Suppressor macrophage (primary cell): ENCODE results near the gene STX18.
"Not testable (repeated sequence)": the region's sequence is repeated elsewhere in the genome, so short reads cannot be mapped to it uniquely, and the experiment has no call there.

Experiments
- DNase-seq, 4 experiments: peaks; one replicate each; pipeline ENCODE4 v3.0.0-alpha.2; 2020 to 2022

STX18 gene

DNA sequence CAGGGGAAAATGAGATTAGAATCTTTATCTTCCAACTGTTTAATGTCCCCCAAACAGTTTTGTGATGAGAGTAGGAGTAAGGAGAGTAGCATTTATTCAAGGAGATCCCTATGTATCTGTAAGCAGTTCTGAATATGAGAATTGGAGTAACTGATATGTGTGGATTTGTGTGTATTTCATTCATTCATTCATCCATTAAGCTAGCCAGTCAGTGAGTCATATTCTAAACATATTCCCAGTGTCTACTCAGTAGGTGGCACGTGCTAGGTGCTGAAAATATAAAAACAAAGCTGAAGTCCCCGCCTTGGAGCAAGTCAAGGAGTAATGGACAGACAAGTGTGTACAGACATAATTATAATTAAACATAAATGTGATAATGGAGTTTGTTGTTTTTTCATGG, 12.4 kb upstream of the STX18 start:
- no peak for DNase-seq

DNA sequence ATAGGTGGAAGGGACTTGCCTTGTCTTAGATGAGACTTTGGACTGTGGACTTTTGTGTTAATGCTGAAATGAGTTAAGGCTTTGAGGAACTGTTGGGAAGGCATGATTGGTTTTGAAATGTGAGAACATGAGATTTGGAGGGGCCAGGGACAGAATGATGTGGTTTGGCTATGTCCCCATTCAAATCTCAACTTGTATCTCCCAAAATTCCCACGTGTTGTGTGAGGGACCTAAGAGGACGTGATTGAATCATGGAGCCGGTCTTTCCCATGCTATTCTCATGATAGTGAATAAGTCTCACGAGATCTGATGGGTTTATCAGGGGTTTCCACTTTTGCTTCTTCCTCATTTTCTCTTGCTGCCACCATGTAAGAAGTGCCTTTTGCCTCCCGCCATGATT, 10.2 kb upstream of the STX18 start:
- DNase-seq: not testable (repeated sequence)

DNA sequence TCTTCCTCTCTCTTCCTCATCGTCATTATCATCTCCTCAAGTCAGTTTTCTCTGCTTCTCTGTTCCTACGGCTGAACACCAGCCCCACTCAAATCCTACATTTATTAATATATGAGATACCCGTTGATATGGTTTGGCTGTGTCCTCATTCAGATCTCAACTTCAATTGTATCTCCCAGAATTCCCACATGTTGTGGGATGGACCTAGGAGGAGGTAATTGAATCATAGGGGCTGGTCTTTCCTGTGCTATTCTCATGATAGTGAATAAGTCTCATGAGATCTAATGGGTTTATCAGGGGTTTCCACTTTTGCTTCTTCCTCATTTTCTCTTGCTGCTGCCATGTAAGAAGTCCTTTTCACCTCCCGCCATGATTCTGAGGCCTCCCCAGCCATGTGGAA, 8.3 kb upstream of the STX18 start:
- DNase-seq: peak in 2 of 4 experiments; percentile 10 to 28

DNA sequence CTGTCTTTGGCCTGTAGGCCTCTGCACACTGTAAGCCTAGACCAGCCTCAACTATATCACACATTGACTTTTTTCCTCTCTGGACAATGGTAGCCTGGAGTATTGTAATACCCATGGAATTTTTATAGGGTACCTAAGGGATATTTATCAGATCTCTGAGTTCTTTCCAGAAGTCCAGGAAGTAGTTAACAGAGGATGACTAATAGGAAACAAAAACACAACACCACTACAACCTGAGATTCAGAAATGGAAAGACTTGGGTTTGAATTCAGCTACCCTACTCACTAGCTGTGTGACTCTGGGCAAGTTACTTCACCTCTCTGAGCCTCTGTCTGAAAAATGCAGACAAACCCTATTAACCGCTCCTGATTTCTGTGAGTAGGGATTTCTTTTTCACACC, 7.7 kb upstream of the STX18 start:
- DNase-seq: no peak

DNA sequence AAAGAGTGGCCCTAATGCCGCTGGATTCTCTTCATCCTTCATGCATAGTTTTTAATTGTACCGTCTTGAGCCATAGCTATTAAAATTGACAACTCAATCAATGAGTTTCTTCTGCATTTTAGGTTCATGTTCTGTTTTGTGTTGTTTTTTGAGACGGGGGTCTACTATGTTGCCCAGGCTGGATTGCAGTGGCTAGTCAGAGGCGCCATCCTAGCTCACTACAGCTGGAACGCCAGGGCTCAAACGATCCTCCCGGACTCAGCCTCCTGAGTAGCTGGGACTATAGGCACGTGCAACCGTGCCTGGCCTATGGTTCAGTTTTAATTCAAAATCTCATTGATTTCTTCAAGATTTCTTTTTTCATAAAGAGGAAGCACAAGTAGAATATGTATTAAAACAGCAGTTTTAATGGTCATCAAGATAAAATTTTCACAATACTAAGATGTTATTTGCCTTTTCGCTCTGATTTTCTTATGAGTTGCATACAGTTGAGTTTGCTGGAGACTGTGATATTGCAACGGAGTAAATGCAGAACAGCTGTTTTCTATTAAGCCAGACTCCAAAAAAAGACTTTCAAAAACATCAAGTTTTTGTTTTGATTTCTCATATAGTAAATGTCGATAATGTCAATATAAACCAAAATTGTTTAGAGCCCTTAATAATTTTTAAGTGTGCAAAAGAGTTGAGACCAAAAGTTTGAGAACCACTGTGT, 1.1 kb upstream of the STX18 start:
- DNase-seq: peak in 1 of 4 experiments; percentile 9

DNA sequence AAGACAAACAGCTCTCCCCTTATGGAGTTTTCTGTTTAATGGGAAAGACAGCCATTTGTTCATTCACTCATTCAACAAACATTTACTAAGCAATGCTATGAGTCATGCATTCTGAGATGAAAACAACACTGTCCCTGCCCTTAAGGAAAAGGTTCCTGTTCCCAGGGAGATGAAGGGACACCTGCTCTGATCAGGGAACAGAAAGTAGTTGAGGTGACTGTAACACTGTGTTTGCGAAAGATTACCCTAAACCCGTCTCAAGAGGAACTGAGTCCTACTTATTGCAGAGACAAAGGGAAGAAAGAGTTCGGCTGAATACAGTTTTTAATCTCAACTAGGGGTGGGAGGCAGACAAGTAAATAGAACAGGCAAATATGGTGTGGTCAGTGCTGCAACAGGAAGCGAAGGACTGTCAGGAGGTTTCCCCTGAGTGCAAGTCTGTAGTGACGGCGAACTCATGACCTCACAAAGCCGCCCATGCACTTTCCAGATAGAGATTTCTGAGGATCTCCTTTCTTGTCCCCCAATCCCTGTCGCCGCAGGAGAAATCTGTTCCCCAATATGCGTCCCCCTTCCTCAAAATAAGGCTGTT, 712 bp downstream of the STX18 start:
- peak; percentile 91 to 96 (median 92) for DNase-seq

DNA sequence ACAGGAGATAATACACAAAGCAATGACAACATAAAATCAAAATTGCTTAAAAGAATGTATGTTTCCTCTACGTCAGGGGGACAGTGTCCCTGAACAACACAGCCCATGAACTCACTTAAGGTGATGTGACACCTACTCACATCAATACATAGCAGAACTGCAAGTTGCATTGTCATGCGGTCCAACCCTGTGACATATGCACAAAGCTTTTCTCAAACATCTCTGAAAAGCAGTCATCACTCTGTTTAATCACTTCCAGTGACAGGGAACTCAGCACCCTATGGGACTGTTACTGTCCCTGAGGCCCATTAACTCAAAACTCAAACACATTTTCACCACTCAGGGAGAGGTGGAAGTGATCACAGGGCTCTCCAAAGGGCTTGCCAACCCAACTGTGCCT, 2.4 kb downstream of the STX18 start:
- DNase-seq: peak; percentile 50 to 83 (median 56)

DNA sequence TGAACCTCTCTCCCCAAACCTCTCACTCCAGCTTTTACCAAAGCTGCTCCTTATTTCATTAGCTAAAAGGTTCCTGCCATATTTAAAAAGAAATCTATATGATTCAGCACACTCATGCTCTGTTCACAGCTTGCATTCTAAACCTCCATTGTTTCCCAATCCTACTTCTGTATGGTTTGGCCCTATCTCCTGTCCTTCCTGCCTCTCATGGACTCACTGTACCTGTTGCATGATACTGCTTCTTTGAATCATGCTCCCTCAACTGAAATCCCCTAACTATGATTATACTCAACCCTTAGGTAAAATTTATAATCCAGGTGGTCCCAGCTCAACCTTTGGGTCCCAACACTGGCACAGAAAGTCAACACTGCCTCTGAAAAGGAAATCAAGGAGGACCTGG, 6.3 kb downstream of the STX18 start:
- DNase-seq: peak in 1 of 4 experiments; percentile 11

DNA sequence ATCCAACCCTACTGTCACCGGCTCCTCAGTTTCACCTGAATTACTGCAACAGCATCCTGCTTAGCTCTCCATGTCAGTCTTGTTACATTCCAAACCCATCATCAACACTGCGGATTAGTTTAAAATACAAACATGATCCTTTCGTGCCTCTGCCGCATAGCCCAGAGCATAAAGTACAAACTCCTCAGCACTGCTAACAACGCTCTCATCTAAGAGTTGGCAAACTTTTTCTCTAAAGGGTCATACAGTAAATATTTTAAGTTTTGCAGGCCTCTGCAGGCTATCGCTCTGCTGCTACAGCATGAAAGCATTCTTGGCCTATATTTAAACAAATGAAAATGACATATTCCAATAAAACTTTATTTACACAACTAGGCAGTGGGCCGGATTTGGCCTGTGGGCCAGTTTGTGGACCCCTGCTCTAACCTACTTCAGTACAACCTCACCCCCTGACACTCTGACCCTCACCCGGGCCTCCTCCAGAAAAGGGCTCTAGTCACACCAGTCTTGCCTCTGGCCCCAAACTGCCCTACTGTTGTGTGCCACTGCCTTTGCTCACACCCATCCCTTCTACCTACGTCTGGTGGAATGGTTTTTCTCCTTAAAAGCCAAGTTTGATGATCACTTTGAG, 7.2 kb downstream of the STX18 start:
- DNase-seq: no peak

DNA sequence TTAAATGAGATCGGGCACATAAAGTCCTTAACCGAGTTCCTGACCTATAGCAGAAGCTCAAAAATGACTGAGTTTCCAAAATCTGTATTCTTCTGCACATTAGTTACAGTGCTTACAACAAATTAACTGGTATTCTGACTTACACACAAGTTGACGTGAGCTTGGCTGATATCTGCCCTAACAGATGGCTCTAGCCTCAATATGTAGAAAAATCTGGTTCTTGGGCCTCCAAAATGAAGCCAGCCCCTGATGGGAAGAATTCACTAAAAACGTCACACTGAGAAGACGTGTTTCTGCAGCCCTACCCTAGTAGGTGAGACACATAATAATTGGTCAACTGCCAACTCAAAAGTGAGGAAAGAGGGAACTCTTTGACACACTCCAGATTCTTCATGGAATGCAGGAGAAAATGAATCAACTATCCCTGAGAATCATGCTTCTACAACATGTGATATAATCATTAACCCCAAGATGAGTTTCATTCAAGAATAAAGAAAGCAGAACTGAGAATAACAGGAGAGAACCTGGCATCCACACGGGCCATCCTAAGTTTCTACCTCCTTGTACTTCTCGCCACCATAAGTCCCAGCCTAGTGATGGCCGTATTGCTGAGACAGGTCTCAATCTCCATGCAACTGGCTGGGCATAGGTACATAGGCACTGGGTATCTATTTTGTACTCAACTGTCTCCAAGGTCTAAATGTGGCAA, 8.2 kb downstream of the STX18 start:
- DNase-seq: no peak

DNA sequence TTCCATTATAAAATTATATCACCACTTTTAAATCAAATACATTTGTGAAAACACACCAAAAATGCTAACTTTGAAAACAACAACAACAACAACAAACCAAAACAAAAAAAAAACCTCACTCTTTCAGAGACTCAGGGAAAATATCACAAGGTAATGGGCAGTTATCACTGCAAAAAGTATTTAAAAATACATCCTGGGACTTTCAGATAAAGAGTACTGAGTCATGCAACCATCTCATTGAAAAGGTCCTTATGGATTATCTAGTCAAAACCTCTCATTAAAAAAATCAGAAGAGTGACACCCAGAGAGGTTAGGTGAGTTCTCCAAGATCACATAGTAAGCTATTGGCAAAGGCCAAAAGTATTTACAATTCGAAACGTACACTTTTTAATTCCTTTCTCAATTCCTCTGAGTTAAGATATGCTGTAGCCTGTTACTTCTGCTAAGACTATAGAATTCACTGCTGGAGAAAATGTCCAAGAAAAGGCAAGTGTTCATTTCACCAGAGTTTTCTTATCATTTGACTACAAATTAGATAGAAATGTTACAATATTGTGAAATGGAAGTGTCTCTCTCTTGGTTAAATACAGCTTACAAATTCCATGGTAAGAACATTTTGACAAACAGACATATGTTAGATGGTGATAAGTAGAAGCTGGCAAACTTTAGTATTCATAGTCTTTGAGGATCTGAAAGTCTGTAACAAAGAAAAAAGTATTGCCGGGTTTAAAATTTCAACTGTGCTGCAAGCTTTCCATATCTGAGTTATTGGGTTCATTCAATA, 9.3 kb downstream of the STX18 start:
- no peak for DNase-seq

DNA sequence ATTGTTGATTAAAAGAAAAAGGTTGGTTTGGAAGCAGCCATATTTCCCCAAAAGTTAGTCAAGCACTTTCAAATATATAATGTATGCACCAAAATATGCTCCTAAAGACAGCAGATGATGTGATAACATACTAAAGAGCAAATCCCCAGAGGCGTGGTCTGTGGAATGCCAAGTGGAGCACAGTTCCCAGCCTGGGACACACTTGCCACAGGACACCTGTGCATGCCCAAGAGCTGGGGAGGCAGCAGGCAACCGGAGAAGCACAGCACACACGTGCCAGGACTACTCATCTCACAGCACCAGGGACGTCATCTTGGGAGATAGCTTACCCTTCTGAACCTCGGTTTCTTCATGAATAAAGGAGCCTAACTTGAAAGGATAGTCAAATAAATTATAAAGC, 12.5 kb downstream of the STX18 start:
- DNase-seq: no peak

DNA sequence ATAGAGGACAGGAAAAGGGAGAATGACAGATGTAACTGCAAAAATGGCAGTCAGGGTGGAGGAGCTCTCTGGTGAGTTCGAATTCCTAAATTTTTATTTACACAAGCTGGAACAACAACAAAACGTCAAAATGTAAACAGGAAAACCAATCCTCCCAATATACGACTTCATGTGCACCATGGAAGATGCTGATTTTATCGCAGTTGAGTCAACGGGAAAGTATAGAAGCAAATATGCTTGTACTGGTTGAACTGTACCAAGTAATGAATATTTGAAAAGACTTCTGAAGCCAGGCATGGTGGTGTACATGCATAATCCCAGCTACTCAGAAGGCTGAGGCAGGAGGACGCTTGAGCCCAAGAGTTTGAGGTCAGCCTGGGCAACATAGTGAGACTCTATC, 15.4 kb downstream of the STX18 start:
- DNase-seq: no peak

DNA sequence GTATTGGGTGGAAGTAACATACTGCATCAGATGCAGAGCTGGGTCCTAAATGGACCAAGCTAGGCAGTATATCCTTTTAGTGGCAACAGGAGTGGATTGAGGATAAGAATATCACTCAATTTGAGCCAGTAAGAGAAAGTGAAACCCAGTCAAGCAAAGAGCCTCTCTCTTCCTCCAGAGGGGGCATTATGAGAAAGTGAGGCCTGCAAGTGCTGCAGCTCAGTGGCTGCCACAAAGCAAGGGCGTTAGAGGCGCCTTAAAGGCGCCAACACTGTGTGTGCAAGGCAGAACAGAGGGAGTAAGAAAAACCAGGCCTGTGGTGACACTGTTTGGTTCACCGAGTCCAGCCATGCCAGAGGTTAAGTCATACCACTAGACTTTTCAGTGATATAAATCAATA, 17.5 kb downstream of the STX18 start:
- no peak for DNase-seq

DNA sequence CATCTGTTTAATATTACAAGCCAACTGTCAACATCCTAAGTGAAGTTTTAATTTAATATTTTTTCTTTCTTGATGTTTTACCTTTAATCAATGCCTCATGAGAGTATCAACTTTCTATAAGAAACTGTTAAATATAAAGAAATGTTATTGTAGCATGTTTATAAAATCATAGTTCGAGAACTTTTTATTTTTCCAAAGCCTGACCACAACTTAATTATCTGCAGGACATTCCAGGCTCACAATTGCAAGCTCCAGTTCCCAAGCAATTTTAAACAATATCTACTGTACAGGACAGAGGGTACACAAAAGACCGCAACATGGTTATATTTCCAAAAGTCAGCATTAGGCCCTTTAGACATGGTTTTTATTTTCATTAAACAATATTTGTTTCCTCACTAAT, 20.1 kb downstream of the STX18 start:
- no peak for DNase-seq

DNA sequence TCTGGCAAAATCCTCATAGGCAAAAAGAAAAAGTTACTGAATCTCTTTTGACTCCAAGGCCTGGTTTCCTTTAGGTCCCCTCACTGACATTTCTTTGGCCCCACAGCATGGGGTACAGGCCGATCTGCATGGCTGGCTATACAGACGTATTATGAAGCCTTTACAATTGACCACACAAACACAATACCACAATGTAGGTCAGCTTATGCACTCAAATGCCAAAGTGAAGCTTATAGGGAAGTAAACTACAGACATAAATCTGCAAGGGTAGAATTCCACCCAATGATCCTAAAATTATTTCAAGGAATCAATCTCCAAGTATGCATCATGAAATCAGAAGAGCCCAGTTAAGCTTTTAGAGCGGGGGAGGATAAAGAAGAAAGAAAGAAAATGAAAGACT, 20.7 kb downstream of the STX18 start:
- DNase-seq: no peak

DNA sequence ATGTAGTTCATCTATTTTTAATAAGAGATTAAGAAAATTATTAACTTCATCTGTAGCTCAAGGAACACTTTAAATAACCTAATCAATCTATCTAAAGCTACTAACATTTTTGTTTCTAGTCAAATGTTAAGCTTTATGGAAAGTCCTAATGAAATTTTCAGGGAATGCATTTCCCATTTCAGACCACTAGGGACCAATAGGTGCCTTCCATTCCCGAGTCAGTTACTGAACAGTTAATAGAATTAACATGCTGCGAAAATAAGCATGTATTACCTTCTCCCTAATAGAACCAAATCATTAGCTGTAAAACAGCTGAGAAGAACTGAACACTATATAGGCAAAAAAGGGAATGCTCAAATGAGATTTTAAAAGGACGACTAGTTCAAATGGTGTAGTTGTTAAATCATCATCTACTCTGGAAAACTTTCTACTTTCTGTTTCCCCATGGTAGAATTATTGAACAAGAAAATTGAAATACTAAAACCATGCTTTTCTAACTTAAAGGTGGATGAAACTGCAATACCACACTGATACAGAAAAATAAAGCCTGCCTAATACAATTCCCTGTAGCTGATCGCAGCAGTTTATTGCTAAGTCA, 22.5 kb downstream of the STX18 start:
- peak in 1 of 4 experiments; percentile 14 for DNase-seq

DNA sequence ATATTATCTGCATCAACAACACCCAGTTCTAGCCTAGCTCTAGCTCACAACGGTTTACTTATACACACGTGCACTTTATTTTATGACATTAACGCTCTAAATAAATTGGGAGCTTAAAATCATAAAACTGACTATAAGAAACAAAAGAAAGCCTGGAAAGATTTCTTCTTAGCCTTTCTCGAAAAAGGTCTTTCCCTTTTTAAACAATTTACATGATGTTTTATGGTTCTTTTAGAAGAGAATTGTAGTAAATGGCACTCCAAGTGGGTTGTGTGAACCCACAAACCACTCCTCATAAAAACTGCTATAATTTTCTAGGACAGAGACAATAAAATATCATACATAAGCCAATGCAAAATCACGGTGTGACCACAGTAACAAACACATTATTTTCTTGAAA, 23.1 kb downstream of the STX18 start:
- DNase-seq: no peak

DNA sequence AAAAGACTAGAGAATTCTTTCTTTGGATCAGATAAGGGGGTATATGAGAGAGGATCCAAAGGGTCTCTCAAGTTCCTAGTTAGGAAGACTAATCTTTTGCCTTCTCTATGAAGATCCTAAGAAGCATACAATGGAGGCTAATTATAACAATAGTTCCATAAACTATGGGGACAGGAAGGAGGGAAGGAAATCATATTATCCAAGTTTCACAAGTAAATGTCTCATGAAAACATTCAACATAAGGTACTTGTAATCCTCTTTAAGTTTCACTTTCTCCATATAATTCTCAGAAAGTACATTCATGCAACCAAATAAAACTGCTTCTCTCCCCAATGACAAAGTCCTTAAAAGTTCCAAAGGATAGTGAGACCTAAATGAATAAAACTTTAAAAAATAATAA, 27.1 kb downstream of the STX18 start:
- no peak for DNase-seq

DNA sequence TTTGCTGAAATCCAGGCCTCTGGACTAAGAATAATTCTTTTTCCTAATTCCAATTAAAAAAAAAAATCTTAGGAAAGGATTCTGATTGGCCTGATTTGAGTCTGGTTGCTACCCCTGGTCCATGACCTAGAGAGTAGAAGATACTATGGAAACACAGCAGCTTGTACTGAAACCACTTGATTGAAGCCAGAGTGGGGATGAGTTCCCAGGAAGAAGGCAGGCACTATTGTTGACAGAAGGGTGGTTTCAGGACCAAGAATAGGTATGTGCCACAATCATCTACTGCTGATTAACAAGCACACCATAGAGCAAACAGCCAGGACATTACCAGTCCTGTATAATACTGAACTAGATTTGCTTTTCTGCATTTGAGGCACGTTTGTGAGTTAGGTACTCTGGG, 29.6 kb downstream of the STX18 start:
- no peak for DNase-seq

DNA sequence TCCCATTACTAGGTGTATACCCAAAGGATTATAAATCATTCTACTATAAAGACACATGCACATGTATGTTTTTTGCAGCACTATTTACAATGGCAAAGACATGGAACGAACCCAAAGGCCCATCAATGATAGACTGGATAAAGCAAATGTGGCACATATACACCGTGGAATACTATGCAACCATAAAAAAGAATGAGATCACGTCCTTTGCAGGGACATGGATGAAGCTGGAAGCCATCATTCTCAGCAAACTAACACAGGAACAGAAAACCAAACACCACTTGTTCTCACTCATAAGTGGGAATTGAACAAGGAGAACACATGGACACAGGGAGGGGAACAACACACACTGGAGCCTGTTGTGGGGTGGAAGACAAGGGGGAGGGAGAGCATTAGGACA, 31.2 kb downstream of the STX18 start:
- DNase-seq: not testable (repeated sequence)

DNA sequence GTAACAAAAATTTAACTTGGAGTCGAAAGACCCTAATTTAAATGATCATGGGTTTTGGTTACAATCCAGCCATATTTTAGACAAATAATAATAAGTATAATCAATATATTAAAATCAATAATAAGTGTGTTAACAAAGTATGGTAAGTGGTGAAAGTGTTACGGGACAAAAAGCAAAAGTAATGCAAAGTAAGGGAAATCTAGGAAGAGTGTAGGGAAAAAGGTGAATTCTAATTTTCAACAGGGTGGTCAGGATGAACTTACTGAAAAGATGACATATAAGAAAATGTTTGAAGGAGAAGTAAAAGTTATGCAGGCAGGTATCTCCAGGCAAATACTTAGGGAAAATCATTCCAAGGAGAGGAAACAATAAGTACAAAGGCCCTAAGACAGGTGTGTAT, 32.3 kb downstream of the STX18 start:
- no peak for DNase-seq
